ENCODE results near the gene NKD1.
A peak's percentile ranks its signal among the peaks of the same experiment; 100 is the strongest.

The NKD1 gene

GRCh38 chr16:50665128-50665878 is 117.1 kb downstream of the NKD1 start:
- H3K36me3 ChIP-seq (replicated peaks; ENCODE audit: low read depth, low read length) = no peaks in the 10 kb centered on the region
- H3K4me3 ChIP-seq (ENCODE audit: low read length) = peak overlapping the region; percentile 53
- H3K4me2 ChIP-seq (ENCODE audit: low read length) = peak overlapping the region; percentile 69
- no peaks in the 10 kb centered on the region for H3K9me3 ChIP-seq (ENCODE audit: insufficient read depth, low read length)
- no peaks in the 10 kb centered on the region for H4K20me1 ChIP-seq (ENCODE audit: insufficient read depth, low read length)
- H3K9ac ChIP-seq (ENCODE audit: low read length) = no peak overlapping the region
- H3K79me2 ChIP-seq (ENCODE audit: low read length) = no peaks in the 10 kb centered on the region
- no peak overlapping the region for H3K27ac ChIP-seq (ENCODE audit: low read length)
- peaks cover 9% of the 10 kb centered on the region; the same call in 1 of the 2 replicates for H3K4me1 ChIP-seq (ENCODE audit: low read length)
- H3K27me3 ChIP-seq (ENCODE audit: low read depth, low read length) = no peaks in the 10 kb centered on the region
- TF ChIP-seq CTCF (IDR thresholded peaks at IDR 0.05; ENCODE audit: low read depth, low read length) (peak; percentile 77), EZH2phosphoT487 (IDR thresholded peaks at IDR 0.05; ENCODE audit: low read depth) (no peak)
- 0 out of 2 replicates have a peak overlapping the region, but pooled peaks have one; percentile 47 for H2AFZ ChIP-seq (ENCODE audit: low read depth, low read length)

- H3K27ac ChIP-seq (ENCODE audit: low read length) = no peak overlapping the region
- H3K9ac ChIP-seq (ENCODE audit: low read length) = no peak overlapping the region
Observed at GRCh38 chr16:50666658-50667496, 118.7 kb downstream of the NKD1 start.

GRCh38 chr16:50667497-50668367 is 119.5 kb downstream of the NKD1 start:
- Histone ChIP-seq H3K9ac (ENCODE audit: low read length) (no peak overlapping the region), H3K4me2 (ENCODE audit: low read length) (no peak overlapping the region), H3K27me3 (ENCODE audit: low read depth, low read length) (no peaks in the 10 kb centered on the region), H2AFZ (ENCODE audit: low read depth, low read length) (no peak overlapping the region), H3K9me3 (ENCODE audit: insufficient read depth, low read length) (peaks cover 13% of the 10 kb centered on the region; the same call in 1 of the 2 replicates), H3K79me2 (ENCODE audit: low read length) (no peaks in the 10 kb centered on the region), H3K36me3 (replicated peaks; ENCODE audit: low read depth, low read length) (peaks cover 18% of the 10 kb centered on the region), H3K27ac (ENCODE audit: low read length) (no peak overlapping the region), H3K4me1 (ENCODE audit: low read length) (peaks cover 9% of the 10 kb centered on the region; the same call in 1 of the 2 replicates), H4K20me1 (ENCODE audit: insufficient read depth, low read length) (no peaks in the 10 kb centered on the region), H3K4me3 (ENCODE audit: low read length) (no peak overlapping the region)
- TF ChIP-seq EZH2phosphoT487 (IDR thresholded peaks at IDR 0.05; ENCODE audit: low read depth) (no peak), CTCF (IDR thresholded peaks at IDR 0.05; ENCODE audit: low read depth, low read length) (peak; percentile 34)

More at GRCh38 chr16:50666658-50667496, 118.7 kb downstream of the NKD1 start:
- no peaks in the 10 kb centered on the region for H4K20me1 ChIP-seq (ENCODE audit: insufficient read depth, low read length)
- peaks cover 9% of the 10 kb centered on the region; the same call in 1 of the 2 replicates for H3K9me3 ChIP-seq (ENCODE audit: insufficient read depth, low read length)
- no peak overlapping the region for H2AFZ ChIP-seq (ENCODE audit: low read depth, low read length)
- peaks cover 9% of the 10 kb centered on the region for H3K36me3 ChIP-seq (replicated peaks; ENCODE audit: low read depth, low read length)
- TF ChIP-seq CTCF (IDR thresholded peaks at IDR 0.05; ENCODE audit: low read depth, low read length) (no peak), EZH2phosphoT487 (IDR thresholded peaks at IDR 0.05; ENCODE audit: low read depth) (no peak)
- H3K79me2 ChIP-seq (ENCODE audit: low read length) = no peaks in the 10 kb centered on the region
- H3K4me3 ChIP-seq (ENCODE audit: low read length) = no peak overlapping the region
- no peaks in the 10 kb centered on the region for H3K27me3 ChIP-seq (ENCODE audit: low read depth, low read length)
- peaks cover 9% of the 10 kb centered on the region; the same call in 1 of the 2 replicates for H3K4me1 ChIP-seq (ENCODE audit: low read length)
- no peak overlapping the region for H3K4me2 ChIP-seq (ENCODE audit: low read length)
